Endothelial cell of umbilical vein (primary cell): ENCODE results near the gene NCEH1. TPM values are rescaled to one million over a fixed set of nuclear protein-coding genes. Genes with fewer than 3 reads are reported as not detected.

Experiments used
- BruUV-seq: library from RNA; stranded (reverse); fragments of 400-500 nt; replicated peaks from 2 replicates; lab custom pipeline; 2021; lab: Mats Ljungman, UMichigan
- CTCF ChIA-PET: fragments of 300-600, 350-600 bp; sonication (Branson Sonifier 250); formaldehyde crosslinking; loops from one replicate; lab custom pipeline; 2021; ENCODE audit warnings: antibody characterized with exemption, inconsistent platforms; lab: Charles Lee
- POLR2A ChIA-PET: fragments of 300-600, 350-600 bp; sonication (Branson Sonifier 250); formaldehyde crosslinking; loops from one replicate; lab custom pipeline; 2021; ENCODE audit warnings: antibody characterized with exemption, inconsistent platforms; lab: Charles Lee
- DNase-seq: peaks from one replicate; pipeline ENCODE4 v3.0.0-alpha.2; 2011; ENCODE audit warnings: low read depth, low spot score
- FAIRE-seq: peaks from 2 replicates; lab custom pipeline; 2011; peaks lifted over from hg19 to GRCh38; lab: Jason Lieb, UNC
- H2AFZ ChIP-seq: 2 replicates; pipeline ENCODE4 v1.6.0; 2012; ENCODE audit warnings: low read depth, low read length, control low read depth, inconsistent platforms
- H3K27ac ChIP-seq: 2 replicates; pipeline ENCODE4 v1.5.1; 2011; ENCODE audit warnings: low read depth, mild to moderate bottlenecking, control low read depth, low read length, moderate library complexity; ENCODE audit not compliant: insufficient read depth
- H3K27me3 ChIP-seq, 2 experiments: 2 replicates each; pipeline versions ENCODE4 v1.6.0 to v1.6.1; 2011; ENCODE audit warnings: low read length in 2 of 2, mixed read lengths in 1 of 2; ENCODE audit not compliant: control insufficient read depth in 2 of 2, insufficient read depth in 2 of 2
- H3K36me3 ChIP-seq, 2 experiments: 2 replicates in 1 of 2; 3 replicates in 1 of 2; pipeline ENCODE4 v1.5.1; 2011; ENCODE audit warnings: low read length in 2 of 2, mild to moderate bottlenecking in 1 of 2, moderate library complexity in 1 of 2; ENCODE audit not compliant: control insufficient read depth in 2 of 2, insufficient read depth in 2 of 2; ENCODE audit errors: extremely low read depth in 1 of 2
- H3K4me1 ChIP-seq: 3 replicates; pipeline ENCODE4 v1.5.1; 2011; ENCODE audit warnings: mild to moderate bottlenecking, low read length; ENCODE audit not compliant: control insufficient read depth, insufficient read depth; ENCODE audit errors: extremely low read depth
- H3K4me2 ChIP-seq: 2 replicates; pipeline ENCODE4 v1.6.1; 2011; ENCODE audit warnings: low read length, control low read depth, mixed read lengths; ENCODE audit not compliant: insufficient read depth
- H3K4me3 ChIP-seq, 3 experiments: fragments of 200-600 bp in 1 of 3; sonication (generic), shearing (Covaris generic) in 1 of 3; replicated peaks in 1 of 3; 2 replicates each; pipeline ENCODE4 v1.5.1; 2011 to 2016; ENCODE audit warnings: control low read depth in 3 of 3, low read length in 3 of 3, mild to moderate bottlenecking in 2 of 3, inconsistent platforms in 1 of 3, low read depth in 1 of 3, moderate library complexity in 1 of 3; ENCODE audit not compliant: insufficient read depth in 1 of 3
- H3K79me2 ChIP-seq: 2 replicates; pipeline ENCODE4 v1.6.0; 2012; ENCODE audit warnings: low read length, inconsistent platforms; ENCODE audit not compliant: control insufficient read depth, insufficient read depth
- H3K9ac ChIP-seq: replicated peaks from 2 replicates; pipeline ENCODE3; 2011; ENCODE audit warnings: low read length, control low read depth; ENCODE audit not compliant: insufficient read depth; ENCODE audit errors: extremely low read depth
- H3K9me1 ChIP-seq: replicated peaks from 3 replicates; pipeline ENCODE4 v1.6.0; 2011; ENCODE audit warnings: mild to moderate bottlenecking, low read length; ENCODE audit not compliant: control insufficient read depth, insufficient read depth; ENCODE audit errors: extremely low read depth
- H3K9me3 ChIP-seq: replicated peaks from 2 replicates; pipeline ENCODE4 v1.5.1; 2012; ENCODE audit warnings: low read length, inconsistent platforms; ENCODE audit not compliant: control insufficient read depth, insufficient read depth
- H4K20me1 ChIP-seq: replicated peaks from 2 replicates; pipeline ENCODE3; 2011; ENCODE audit warnings: mild to moderate bottlenecking, low read length; ENCODE audit not compliant: control insufficient read depth, insufficient read depth; ENCODE audit errors: extremely low read depth
- CTCF ChIP-seq, 2 donors: IDR thresholded peaks; 1 replicate in 1 of 2; 2 replicates in 1 of 2; pipeline ENCODE4 v1.5.1; 2011; ENCODE audit warnings: low read length in 2 of 2, mild to moderate bottlenecking in 2 of 2, moderate library complexity in 2 of 2, control low read depth in 1 of 2, inconsistent platforms in 1 of 2, low read depth in 1 of 2; ENCODE audit not compliant: insufficient read depth in 1 of 2; ENCODE audit errors: extremely low read depth in 1 of 2
- EZH2 ChIP-seq: IDR thresholded peaks from 2 replicates; pipeline ENCODE4 v1.6.1; 2012; ENCODE audit warnings: borderline replicate concordance, low read depth, mild to moderate bottlenecking, moderate library complexity, low read length, inconsistent platforms; ENCODE audit not compliant: severe bottlenecking
- FOS ChIP-seq: IDR thresholded peaks from 2 replicates; pipeline ENCODE4 v1.6.1; 2011; ENCODE audit warnings: mild to moderate bottlenecking, low read length, moderate library complexity, borderline replicate concordance; ENCODE audit not compliant: insufficient read depth
- JUN ChIP-seq: IDR thresholded peaks from 2 replicates; pipeline ENCODE4 v1.6.1; 2011; ENCODE audit warnings: borderline replicate concordance, low read depth; ENCODE audit not compliant: insufficient read length, insufficient read depth
- MAX ChIP-seq: IDR thresholded peaks from 2 replicates; pipeline ENCODE4 v1.6.1; 2011; ENCODE audit not compliant: insufficient read depth, insufficient read length
- MYC ChIP-seq: IDR thresholded peaks from one replicate; pipeline ENCODE4 v1.6.1; 2011; ENCODE audit warnings: mild to moderate bottlenecking, low read depth, low read length
- POLR2AphosphoS5 ChIP-seq: IDR thresholded peaks from 2 replicates; pipeline ENCODE4 v1.6.1; 2012; ENCODE audit warnings: low read depth, mild to moderate bottlenecking, control low read depth, low read length, moderate library complexity; ENCODE audit not compliant: insufficient read depth
- dilution Hi-C: fragments of 300-500 bp; cut with MboI; formaldehyde crosslinking; loops from one replicate; pipeline ENCODE4 v1.15.0; 2019; ENCODE audit warnings: low sequenced_read_pairs; ENCODE audit not compliant: extremely low pct_ligation_motif_present
- intact Hi-C: fragments of 100-400 bp; cut with micrococcal nuclease; formaldehyde crosslinking; loops from one replicate; pipeline ENCODE4 v1.10.0; 2022
- polyA plus RNA-seq, 4 experiments: library from polyadenylated mRNA; depleted of rRNA in 3 of 4; stranded (reverse) in 3 of 4; unstranded in 1 of 4; fragments of >200 nt; gene quantifications; 2 replicates each; pipeline versions ENCODE4 v1.2.1 to v1.2.3, GENCODE V29; 2011 to 2012; ENCODE audit warnings: missing spikeins in 1 of 4
- total RNA-seq: library from RNA; stranded (reverse); gene quantifications from 2 replicates; pipeline ENCODE4 v1.2.3, GENCODE V29; 2021

The NCEH1 gene
- total and polyA plus RNA-seq, 2 donors (not counting 3 experiments of a cell fraction or from before 2014, with no cell fraction given), result 10.0 to 20.3 TPM

DNA sequence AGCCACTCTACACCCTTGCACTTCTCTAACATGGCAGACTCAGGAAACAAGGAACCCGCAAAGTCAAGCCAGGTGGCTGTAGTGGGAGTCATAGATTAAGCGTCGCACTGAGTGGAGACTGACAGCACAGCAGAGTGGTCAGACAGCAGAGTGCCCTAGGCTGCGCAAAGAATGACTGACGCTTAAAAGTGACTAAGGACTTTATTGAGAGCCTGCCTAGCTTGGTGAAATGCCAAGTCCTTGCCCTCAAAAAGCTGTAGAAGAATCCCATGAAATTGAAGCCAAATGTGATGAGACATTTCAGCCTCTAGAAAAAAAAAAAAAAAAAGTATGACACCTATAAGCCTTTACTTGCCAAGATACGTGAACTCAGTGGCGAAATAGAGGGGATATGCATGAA is 30.2 kb downstream of the NCEH1 start:
- Histone ChIP-seq H4K20me1 (no peaks in the 10 kb centered on the region), H3K9me3 (no peaks in the 10 kb centered on the region), H3K27ac (no peak overlapping the region), H3K9ac (no peak overlapping the region), H3K36me3 (no peaks in the 10 kb centered on the region), H3K4me3 (no peak overlapping the region), H3K4me1 (peaks cover 22% of the 10 kb centered on the region), H3K27me3 (no peaks in the 10 kb centered on the region), H3K4me2 (no peak overlapping the region), H3K9me1 (no peaks in the 10 kb centered on the region), H2AFZ (no peak overlapping the region), H3K79me2 (peaks cover 33% of the 10 kb centered on the region)
- intact Hi-C loops, result no loop called here
- DNase-seq (no peak), FAIRE-seq (no peak)
- ChIA-PET POLR2A (no interaction called here), CTCF (no interaction called here)
- dilution Hi-C loops, result no loop called here
- no TSS peak for BruUV-seq
- TF ChIP-seq CTCF (IDR thresholded peaks at IDR 0.05; ENCODE audit: extremely low read depth in 1 of 2, insufficient read depth in 1 of 2, low read depth in 1 of 2, low read length in 2 of 2), result no peak
- TF ChIP-seq MYC, result no peak
- no peak for TF ChIP-seq EZH2

DNA sequence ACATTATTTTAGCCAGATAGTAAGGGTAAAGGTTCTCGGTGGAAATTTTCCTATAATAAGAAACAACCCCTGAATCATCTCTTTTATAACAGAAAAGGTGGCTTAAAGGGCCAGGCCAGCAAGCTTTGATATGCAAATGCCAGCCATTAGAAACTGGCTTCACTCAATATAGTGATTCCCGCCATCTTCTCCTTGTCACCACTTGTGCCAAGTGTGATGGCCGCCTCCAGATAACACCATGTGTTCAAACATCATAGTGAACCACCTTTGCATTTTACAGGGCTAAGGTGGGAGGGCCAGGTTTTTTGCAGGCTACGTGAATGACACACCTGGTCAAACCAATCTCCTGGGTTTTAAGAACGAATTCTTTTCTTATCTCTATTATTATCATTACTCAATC is 31.3 kb downstream of the NCEH1 start:
- H3K9me1 ChIP-seq, result no peaks in the 10 kb centered on the region
- peaks cover 37% of the 10 kb centered on the region for H3K79me2 ChIP-seq
- POLR2A ChIA-PET, result no interaction called here
- H3K4me1 ChIP-seq, result peaks cover 30% of the 10 kb centered on the region
- intact Hi-C loops, result loop anchor here (10.0 kb wide), 1 partner anchor 365 kb away; no protein-coding TSS in a partner anchor
- H3K27me3 ChIP-seq, result no peaks in the 10 kb centered on the region
- no peaks in the 10 kb centered on the region for H3K36me3 ChIP-seq
- no TSS peak for BruUV-seq
- FAIRE-seq, result no peak
- TF ChIP-seq MYC, result no peak
- no peak for TF ChIP-seq FOS
- TF ChIP-seq POLR2AphosphoS5, result no peak
- no peak for TF ChIP-seq JUN
- TF ChIP-seq MAX, result no peak
- no peak overlapping the region for H3K27ac ChIP-seq
- CTCF ChIA-PET, result interaction anchor here (1.4 kb wide), 1 partner anchor 13 kb away, joined by 3 read pairs; no protein-coding TSS in a partner anchor
- no peak overlapping the region for H2AFZ ChIP-seq
- no peak overlapping the region for H3K4me2 ChIP-seq
- H3K9ac ChIP-seq, result no peak overlapping the region
- no peaks in the 10 kb centered on the region for H3K9me3 ChIP-seq
- DNase-seq, result no peak
- no peaks in the 10 kb centered on the region for H4K20me1 ChIP-seq
- no peak overlapping the region for H3K4me3 ChIP-seq
- dilution Hi-C loops, result no loop called here
